ENCODE measurements around the gene DMD. TPM values are rescaled to one million over a fixed set of nuclear protein-coding genes. Genes with fewer than 3 reads are reported as not detected.
"Not testable (repeated sequence)": the region's sequence is repeated elsewhere in the genome, so short reads cannot be mapped to it uniquely, and the experiment has no call there.

Gene DMD
- total and polyA plus RNA-seq, 2 donors (not counting 1 experiment from before 2014, with no cell fraction given), result 5.1 to 7.2 TPM

- Histone ChIP-seq H3K9me3 (ENCODE audit: control insufficient read depth, insufficient read depth, low read depth, low read length) (no peaks in the 10 kb centered on the region), H3K27me3 (ENCODE audit: control insufficient read depth, insufficient read depth, low read length) (no peaks in the 10 kb centered on the region), H4K20me1 (ENCODE audit: control insufficient read depth, extremely low read depth, insufficient read depth, low read length) (no peaks in the 10 kb centered on the region), H3K36me3 (ENCODE audit: control insufficient read depth, insufficient read depth, low read length) (no peaks in the 10 kb centered on the region), H3K4me3 (replicated peaks in 1 of 4; ENCODE audit: control extremely low read depth in 1 of 4, insufficient read depth in 1 of 4, low read depth in 3 of 4, low read length in 4 of 4) (no peak overlapping the region), H3K4me1 (ENCODE audit: control insufficient read depth, extremely low read depth, insufficient read depth, low read length) (no peaks in the 10 kb centered on the region), H3K4me2 (ENCODE audit: extremely low read depth, insufficient read depth, low read length) (no peak overlapping the region), H3K9ac (ENCODE audit: insufficient read depth, low read length) (no peak overlapping the region), H3K79me2 (ENCODE audit: control insufficient read depth, insufficient read depth, low read length) (no peaks in the 10 kb centered on the region), H3K27ac (ENCODE audit: insufficient read depth, low read length) (no peak overlapping the region), H2AFZ (ENCODE audit: low read length) (no peak overlapping the region)
- TF ChIP-seq, protein P1, sequence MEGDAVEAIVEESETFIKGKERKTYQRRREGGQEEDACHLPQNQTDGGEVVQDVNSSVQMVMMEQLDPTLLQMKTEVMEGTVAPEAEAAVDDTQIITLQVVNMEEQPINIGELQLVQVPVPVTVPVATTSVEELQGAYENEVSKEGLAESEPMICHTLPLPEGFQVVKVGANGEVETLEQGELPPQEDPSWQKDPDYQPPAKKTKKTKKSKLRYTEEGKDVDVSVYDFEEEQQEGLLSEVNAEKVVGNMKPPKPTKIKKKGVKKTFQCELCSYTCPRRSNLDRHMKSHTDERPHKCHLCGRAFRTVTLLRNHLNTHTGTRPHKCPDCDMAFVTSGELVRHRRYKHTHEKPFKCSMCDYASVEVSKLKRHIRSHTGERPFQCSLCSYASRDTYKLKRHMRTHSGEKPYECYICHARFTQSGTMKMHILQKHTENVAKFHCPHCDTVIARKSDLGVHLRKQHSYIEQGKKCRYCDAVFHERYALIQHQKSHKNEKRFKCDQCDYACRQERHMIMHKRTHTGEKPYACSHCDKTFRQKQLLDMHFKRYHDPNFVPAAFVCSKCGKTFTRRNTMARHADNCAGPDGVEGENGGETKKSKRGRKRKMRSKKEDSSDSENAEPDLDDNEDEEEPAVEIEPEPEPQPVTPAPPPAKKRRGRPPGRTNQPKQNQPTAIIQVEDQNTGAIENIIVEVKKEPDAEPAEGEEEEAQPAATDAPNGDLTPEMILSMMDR (conservative IDR thresholded peaks at IDR 0.05 in 1 of 2, IDR thresholded peaks at IDR 0.05 in 1 of 2; ENCODE audit: low read depth in 1 of 2, low read length in 2 of 2), result no peak
- TF ChIP-seq EZH2 (IDR thresholded peaks at IDR 0.05; ENCODE audit: low read length, missing control alignments), result no peak
- peak in 1 of 2 donors; percentile 20 for DNase-seq (ENCODE audit: low read depth in 2 of 2)
Measured at GRCh38 chrX:33188881-33189280, 22.5 kb downstream of the DMD start.

DNA sequence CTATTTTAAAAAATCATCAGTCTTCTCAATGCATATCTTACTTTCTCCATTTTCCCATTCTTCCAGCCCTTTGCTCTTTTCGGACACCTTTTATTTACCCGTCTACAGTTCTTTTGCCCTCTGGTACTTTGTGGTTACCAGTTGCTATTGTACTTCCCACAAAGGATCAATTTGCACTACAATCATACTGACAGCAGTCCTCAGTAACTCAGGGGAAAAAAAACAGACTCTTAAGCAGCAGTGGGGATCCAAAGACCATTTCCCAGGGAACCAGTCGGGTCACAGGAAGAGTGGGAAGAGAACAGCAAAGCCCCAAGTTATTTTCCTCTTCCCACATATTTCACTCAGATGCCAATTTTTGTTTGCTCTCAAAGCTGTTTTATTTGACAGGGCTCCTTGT is 23.1 kb downstream of the DMD start:
- Histone ChIP-seq H3K27ac (ENCODE audit: insufficient read depth, low read length) (no peak overlapping the region), H3K4me2 (ENCODE audit: extremely low read depth, insufficient read depth, low read length) (no peak overlapping the region)

GRCh38 chrX:33184803-33185202 is 26.5 kb downstream of the DMD start:
- not testable (repeated sequence) for H3K79me2 ChIP-seq (ENCODE audit: control insufficient read depth, insufficient read depth, low read length); H3K9ac ChIP-seq (ENCODE audit: insufficient read depth, low read length); H3K4me1 ChIP-seq (ENCODE audit: control insufficient read depth, extremely low read depth, insufficient read depth, low read length); H3K9me3 ChIP-seq (ENCODE audit: control insufficient read depth, insufficient read depth, low read depth, low read length); H3K4me3 ChIP-seq (replicated peaks in 1 of 4; ENCODE audit: control extremely low read depth in 1 of 4, insufficient read depth in 1 of 4, low read depth in 3 of 4, low read length in 4 of 4); H3K4me2 ChIP-seq (ENCODE audit: extremely low read depth, insufficient read depth, low read length); DNase-seq (ENCODE audit: low read depth in 2 of 2); H3K27me3 ChIP-seq (ENCODE audit: control insufficient read depth, insufficient read depth, low read length); H3K27ac ChIP-seq (ENCODE audit: insufficient read depth, low read length); H3K36me3 ChIP-seq (ENCODE audit: control insufficient read depth, insufficient read depth, low read length); H4K20me1 ChIP-seq (ENCODE audit: control insufficient read depth, extremely low read depth, insufficient read depth, low read length); H2AFZ ChIP-seq (ENCODE audit: low read length)

More for the DNA sequence above, 23.1 kb downstream of the DMD start:
- Histone ChIP-seq H3K4me3 (replicated peaks in 1 of 4; ENCODE audit: control extremely low read depth in 1 of 4, insufficient read depth in 1 of 4, low read depth in 3 of 4, low read length in 4 of 4) (no peak overlapping the region), H3K36me3 (ENCODE audit: control insufficient read depth, insufficient read depth, low read length) (no peaks in the 10 kb centered on the region), H3K9me3 (ENCODE audit: control insufficient read depth, insufficient read depth, low read depth, low read length) (no peaks in the 10 kb centered on the region), H2AFZ (ENCODE audit: low read length) (no peak overlapping the region), H3K79me2 (ENCODE audit: control insufficient read depth, insufficient read depth, low read length) (no peaks in the 10 kb centered on the region), H4K20me1 (ENCODE audit: control insufficient read depth, extremely low read depth, insufficient read depth, low read length) (no peaks in the 10 kb centered on the region), H3K27me3 (ENCODE audit: control insufficient read depth, insufficient read depth, low read length) (no peaks in the 10 kb centered on the region), H3K4me1 (ENCODE audit: control insufficient read depth, extremely low read depth, insufficient read depth, low read length) (no peaks in the 10 kb centered on the region), H3K9ac (ENCODE audit: insufficient read depth, low read length) (no peak overlapping the region)
- no peak for DNase-seq (ENCODE audit: low read depth in 2 of 2)
- TF ChIP-seq, protein P1 (conservative IDR thresholded peaks at IDR 0.05 in 1 of 2, IDR thresholded peaks at IDR 0.05 in 1 of 2; ENCODE audit: low read depth in 1 of 2, low read length in 2 of 2), result no peak
- no peak for TF ChIP-seq EZH2 (IDR thresholded peaks at IDR 0.05; ENCODE audit: low read length, missing control alignments)
